ENCODE measurements around the gene CARD19.

CARD19 gene

GRCh38 chr9:93124793-93125192, 28.8 kb downstream of the CARD19 start:
- Histone ChIP-seq H3K9me3 (ENCODE audit: control insufficient read depth, insufficient read depth, low read depth, low read length) (no peaks in the 10 kb centered on the region), H3K4me3 (ENCODE audit: low read depth, low read length) (no peak overlapping the region), H3K27ac (ENCODE audit: extremely low read depth, low read depth, low read length) (no peak overlapping the region), H3K36me3 (ENCODE audit: control insufficient read depth in 2 of 2, insufficient read depth in 1 of 2, low read length in 2 of 2) (peaks cover 0 to 41% of the 10 kb centered on the region in 2 experiments; a peak in 2 of 3 replicates), H3K4me1 (ENCODE audit: control insufficient read depth, insufficient read depth, low read length) (peaks cover 3% of the 10 kb centered on the region; the same call in 1 of the 2 replicates)
- CTCF ChIA-PET: no interaction called here
- no peak for TF ChIP-seq ZNF221 (tag by site-specific recombination; IDR thresholded peaks at IDR 0.05; ENCODE audit: borderline replicate concordance)
- TF ChIP-seq ZNF426 (tag by site-specific recombination; IDR thresholded peaks at IDR 0.05): no peak
- no peak for TF ChIP-seq ZNF558 (tag by site-specific recombination; IDR thresholded peaks at IDR 0.05)
- no peak for TF ChIP-seq ZFP41 (tag by site-specific recombination; IDR thresholded peaks at IDR 0.05; ENCODE audit: borderline replicate concordance)
- no peak for TF ChIP-seq ZNF510 (tag by site-specific recombination; IDR thresholded peaks at IDR 0.05; ENCODE audit: insufficient replicate concordance)
- TF ChIP-seq PATZ1 (tag by site-specific recombination; IDR thresholded peaks at IDR 0.05): no peak
- no peak for TF ChIP-seq MZF1 (tag by site-specific recombination; IDR thresholded peaks at IDR 0.05; ENCODE audit: borderline replicate concordance)
- TF ChIP-seq ZNF18 (tag by site-specific recombination; IDR thresholded peaks at IDR 0.05): no peak
- TF ChIP-seq ZNF175 (tag by site-specific recombination; IDR thresholded peaks at IDR 0.05): no peak
- TF ChIP-seq ZNF24 (tag by site-specific recombination; IDR thresholded peaks at IDR 0.05): no peak
- TF ChIP-seq ZNF514 (tag by site-specific recombination; IDR thresholded peaks at IDR 0.05): no peak
- no peak for TF ChIP-seq ZSCAN18 (tag by site-specific recombination; IDR thresholded peaks at IDR 0.05)
- no peak for TF ChIP-seq ZNF366 (tag by site-specific recombination; conservative IDR thresholded peaks at IDR 0.05)
- POLR2A ChIA-PET: no interaction called here

- TF ChIP-seq ZNF184 (tag by site-specific recombination; IDR thresholded peaks at IDR 0.05): no peak
- TF ChIP-seq ZNF37A (tag by site-specific recombination; IDR thresholded peaks at IDR 0.05): no peak
- no peak for TF ChIP-seq ZNF423 (tag by site-specific recombination; IDR thresholded peaks at IDR 0.05)
- TF ChIP-seq ZNF366 (tag by site-specific recombination; conservative IDR thresholded peaks at IDR 0.05): no peak
- TF ChIP-seq ZNF776 (tag by site-specific recombination; IDR thresholded peaks at IDR 0.05; ENCODE audit: borderline replicate concordance): no peak
- TF ChIP-seq ZNF10 (tag by site-specific recombination; IDR thresholded peaks at IDR 0.05): no peak
- no peak for TF ChIP-seq ZNF354C (tag by site-specific recombination; IDR thresholded peaks at IDR 0.05; ENCODE audit: borderline replicate concordance, low read depth)
- no peak for TF ChIP-seq ZNF114 (tag by site-specific recombination; IDR thresholded peaks at IDR 0.05)
- no peak for TF ChIP-seq ZNF211 (tag by site-specific recombination; IDR thresholded peaks at IDR 0.05; ENCODE audit: low read depth)
- Histone ChIP-seq H3K36me3 (ENCODE audit: control insufficient read depth in 2 of 2, insufficient read depth in 1 of 2, low read length in 2 of 2) (peaks cover 0 to 41% of the 10 kb centered on the region in 2 experiments; a peak in 2 of 3 replicates), H3K4me3 (ENCODE audit: low read depth, low read length) (no peak overlapping the region), H3K27ac (ENCODE audit: extremely low read depth, low read depth, low read length) (no peak overlapping the region), H3K9me3 (ENCODE audit: control insufficient read depth, insufficient read depth, low read depth, low read length) (no peaks in the 10 kb centered on the region), H3K4me1 (ENCODE audit: control insufficient read depth, insufficient read depth, low read length) (no peaks in the 10 kb centered on the region; the same call in 1 of the 2 replicates)
- CTCF ChIA-PET: interaction anchor here (0.6 to 1.1 kb wide), 3 partner anchors 15 to 34 kb away, joined by 3 to 5 read pairs (median 4); no protein-coding TSS in a partner anchor
- POLR2A ChIA-PET: interaction anchor here (1.2 kb wide), 1 partner anchor 9 kb away, joined by 3 read pairs; the partner anchor contains the start of gene NINJ1
These were observed 29.4 kb downstream of the CARD19 start for GRCh38 chr9:93125331-93125894.

Measured in HEK293 (cell line).